Activated CD4-positive, alpha-beta T cell treated with anti-CD3 and anti-CD28 coated beads, Interleukin-2, amount 50 U/mL, for 1 hour (primary cell): ENCODE results near the gene PI4K2B.
"Not testable (repeated sequence)": the region's sequence is repeated elsewhere in the genome, so short reads cannot be mapped to it uniquely, and the experiment has no call there.

ENCODE experiments used
- DNase-seq: peaks from one replicate; pipeline ENCODE4 v3.0.0-alpha.2; 2020

Gene PI4K2B

GRCh38 chr4:25245181-25245580 is 11.3 kb downstream of the PI4K2B start:
- no peak for DNase-seq

DNA sequence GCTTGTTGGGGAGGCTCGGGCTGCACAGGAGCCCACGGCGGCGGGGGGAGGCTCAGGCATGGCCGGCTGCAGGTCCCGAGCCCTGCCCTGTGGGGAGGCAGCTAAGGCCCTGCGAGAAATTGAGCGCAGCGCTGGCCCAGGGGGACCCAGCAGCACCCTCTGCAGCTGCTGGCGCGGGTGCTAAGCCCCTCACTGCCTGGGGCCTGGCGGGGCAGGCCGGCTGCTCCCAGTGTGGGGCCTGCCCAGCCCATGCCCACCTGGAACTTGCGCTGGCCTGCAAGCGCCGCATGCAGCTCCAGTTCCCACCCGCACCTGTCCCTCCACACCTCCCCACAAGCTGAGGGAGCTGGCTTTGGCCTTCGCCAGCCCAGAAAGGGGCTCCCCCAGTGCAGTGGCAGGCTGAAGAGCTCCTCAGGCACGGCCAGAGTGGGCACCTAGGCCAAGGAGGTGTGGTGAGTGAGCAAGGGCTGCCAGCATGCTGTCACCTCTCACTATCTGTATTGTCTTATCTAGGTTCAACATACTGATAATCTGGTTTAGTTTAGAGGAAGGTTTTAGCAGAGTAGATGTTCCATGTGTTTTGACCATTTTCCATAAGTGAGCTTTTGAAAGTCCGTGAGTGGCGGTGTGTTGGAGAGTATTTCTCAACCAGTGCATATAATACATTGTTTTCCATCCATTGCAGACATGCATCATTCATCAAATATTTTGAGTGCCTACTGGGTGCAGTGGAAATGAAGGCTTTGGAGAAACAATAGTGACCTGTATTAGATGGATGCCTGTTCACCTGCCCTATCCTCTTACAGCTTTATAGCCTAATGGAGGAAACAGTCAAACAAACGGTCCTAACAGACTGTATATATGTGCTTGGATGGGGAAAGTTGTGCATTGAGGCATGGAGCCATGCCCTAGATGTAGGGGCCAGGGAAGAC is 13.1 kb downstream of the PI4K2B start:
- no peak for DNase-seq

DNA sequence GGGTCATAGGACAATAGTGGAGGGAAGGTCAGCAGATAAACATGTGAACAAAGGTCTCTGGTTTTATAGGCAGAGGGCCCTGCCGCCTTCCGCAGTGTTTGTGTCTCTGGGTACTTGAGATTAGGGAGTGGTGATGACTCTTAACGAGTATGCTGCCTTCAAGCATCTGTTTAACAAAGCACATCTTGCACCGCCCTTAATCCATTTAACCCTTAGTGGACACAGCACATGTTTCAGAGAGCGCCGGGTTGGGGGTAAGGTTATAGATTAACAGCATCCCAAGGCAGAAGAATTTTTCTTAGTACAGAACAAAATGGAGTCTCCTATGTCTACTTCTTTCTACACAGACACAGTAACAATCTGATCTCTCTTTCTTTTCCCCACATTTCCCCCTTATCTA is 15.0 kb downstream of the PI4K2B start:
- not testable (repeated sequence) for DNase-seq

DNA sequence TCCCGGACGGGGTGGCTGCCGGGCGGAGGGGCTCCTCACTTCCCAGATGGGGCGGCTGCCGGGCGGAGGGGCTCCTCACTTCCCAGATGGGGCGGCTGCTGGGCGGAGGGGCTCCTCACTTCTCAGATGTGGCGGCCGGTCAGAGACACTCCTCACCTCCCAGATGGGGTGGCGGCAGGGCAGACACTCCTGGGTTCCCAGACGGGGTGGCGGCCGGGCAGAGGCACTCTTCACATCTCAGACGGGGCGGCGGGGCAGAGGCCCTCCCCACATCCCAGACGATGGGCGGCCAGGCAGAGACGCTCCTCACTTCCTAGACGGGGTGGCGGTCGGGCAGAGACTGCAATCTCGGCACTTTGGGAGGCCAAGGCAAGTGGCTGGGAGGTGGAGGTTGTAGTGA is 15.7 kb downstream of the PI4K2B start:
- DNase-seq: not testable (repeated sequence)

- DNase-seq: no peak
These were observed 18.6 kb downstream of the PI4K2B start for GRCh38 chr4:25252230-25253070.

- DNase-seq: no peak
These were observed 19.2 kb downstream of the PI4K2B start for GRCh38 chr4:25253071-25253445.

GRCh38 chr4:25253786-25254185 is 20.0 kb downstream of the PI4K2B start:
- not testable (repeated sequence) for DNase-seq

GRCh38 chr4:25258980-25259578 is 25.2 kb downstream of the PI4K2B start:
- no peak for DNase-seq

DNA sequence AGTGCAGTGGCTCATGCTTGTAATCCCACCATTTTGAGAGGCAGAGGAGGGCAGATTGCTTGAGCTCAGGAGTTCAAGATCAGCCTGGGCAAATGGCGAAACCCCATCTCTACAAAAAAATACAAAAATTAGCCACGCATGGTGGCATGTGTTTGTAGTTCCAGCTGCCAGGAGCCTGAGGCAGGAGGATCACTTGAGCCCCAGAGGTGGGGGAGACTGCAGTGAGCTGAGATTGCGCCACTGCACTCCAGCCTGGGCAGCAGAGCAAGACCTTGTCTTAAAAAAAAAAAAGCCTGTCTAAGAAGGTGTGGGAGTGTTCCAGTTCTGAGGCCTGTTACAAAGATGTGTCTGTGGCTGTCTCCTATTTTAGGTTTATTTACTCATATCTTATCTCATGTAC is 38.0 kb downstream of the PI4K2B start:
- DNase-seq: no peak

- no peak for DNase-seq
These were observed 46.4 kb downstream of the PI4K2B start for GRCh38 chr4:25280210-25280609.

- DNase-seq: no peak
These were observed 50.1 kb downstream of the PI4K2B start for GRCh38 chr4:25283948-25284347.

GRCh38 chr4:25284466-25284865 is 50.6 kb downstream of the PI4K2B start:
- no peak for DNase-seq

DNA sequence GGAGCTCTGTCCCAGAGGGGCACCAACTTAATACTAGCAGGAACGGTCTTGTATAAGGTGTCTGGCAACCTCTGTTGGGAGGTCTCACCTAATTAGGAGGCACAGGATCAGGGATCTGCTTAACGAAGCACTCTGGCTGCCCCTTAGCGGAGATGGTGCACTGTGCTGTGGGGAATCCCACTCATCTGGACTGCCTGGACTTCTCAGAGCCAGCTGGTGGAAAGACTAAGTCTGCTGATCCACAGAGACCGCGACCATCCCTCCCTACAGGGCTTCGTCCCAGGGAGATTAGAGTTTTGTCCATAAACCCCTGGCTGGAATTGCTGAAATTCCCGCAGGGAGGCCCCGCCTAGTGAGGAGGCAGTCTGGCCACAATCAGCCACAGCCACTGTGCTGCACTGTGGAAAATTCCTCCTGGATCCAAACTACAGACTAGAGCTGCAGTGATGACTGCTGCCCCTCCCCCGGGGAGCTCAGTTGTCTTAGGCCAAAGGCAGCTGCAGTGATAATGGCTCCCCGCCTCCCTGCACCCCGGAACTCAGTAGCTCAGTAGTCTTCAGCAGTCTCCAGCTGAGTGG is 56.7 kb downstream of the PI4K2B start:
- DNase-seq: no peak

GRCh38 chr4:25291158-25291733 is 57.4 kb downstream of the PI4K2B start:
- DNase-seq: no peak

- no peak for DNase-seq
These were observed 63.9 kb downstream of the PI4K2B start for GRCh38 chr4:25297528-25298242.

- no peak for DNase-seq
These were observed 65.8 kb downstream of the PI4K2B start for GRCh38 chr4:25299476-25300203.

- no peak for DNase-seq
These were observed 67.6 kb downstream of the PI4K2B start for GRCh38 chr4:25301471-25301870.

DNA sequence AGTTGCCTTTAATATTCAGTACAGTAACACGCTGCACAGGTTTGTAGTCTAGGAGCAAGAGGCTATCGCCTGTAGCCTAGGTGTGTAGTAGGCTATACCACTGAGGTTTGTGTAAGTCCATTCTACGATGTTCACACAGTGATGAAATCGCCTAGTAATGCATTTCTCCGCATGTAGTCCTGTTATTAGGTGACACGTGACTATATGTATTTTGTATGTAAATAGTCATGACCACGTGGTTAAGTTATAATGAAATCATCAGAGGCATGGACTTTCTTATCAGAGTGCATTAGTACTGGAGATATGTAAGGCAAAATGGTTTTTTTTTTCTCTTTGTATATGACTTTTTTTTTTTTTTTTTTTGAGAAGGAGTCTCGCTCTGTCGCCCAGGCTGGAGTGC is 68.8 kb downstream of the PI4K2B start:
- no peak for DNase-seq

GRCh38 chr4:25303578-25303977 is 69.7 kb downstream of the PI4K2B start:
- DNase-seq: no peak

DNA sequence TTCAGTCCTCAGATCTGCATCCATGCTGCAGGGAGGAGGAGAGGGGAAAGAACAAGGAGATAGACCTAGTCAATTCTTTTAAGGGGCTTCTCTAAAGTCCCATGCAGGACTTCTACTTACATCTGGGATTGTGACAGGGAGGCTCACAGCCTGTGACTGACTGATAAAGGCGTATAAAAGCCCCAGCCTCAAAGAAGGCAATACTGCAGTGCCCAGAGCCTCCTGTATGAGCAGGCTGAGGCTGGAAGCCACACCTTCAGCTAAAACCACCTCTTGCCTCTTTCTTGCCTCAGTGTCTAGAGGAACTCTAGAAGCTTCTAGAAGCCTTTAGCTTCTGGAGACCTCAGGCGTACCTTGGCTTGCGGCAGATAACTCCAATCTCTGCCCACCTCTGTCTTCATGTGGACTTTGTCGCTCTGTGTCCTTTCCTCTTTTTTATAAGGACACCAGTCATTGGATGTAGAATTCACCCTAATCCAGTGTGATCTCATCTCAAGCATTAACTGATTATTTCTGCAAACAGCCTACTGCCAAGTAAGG is 72.8 kb downstream of the PI4K2B start:
- no peak for DNase-seq

DNA sequence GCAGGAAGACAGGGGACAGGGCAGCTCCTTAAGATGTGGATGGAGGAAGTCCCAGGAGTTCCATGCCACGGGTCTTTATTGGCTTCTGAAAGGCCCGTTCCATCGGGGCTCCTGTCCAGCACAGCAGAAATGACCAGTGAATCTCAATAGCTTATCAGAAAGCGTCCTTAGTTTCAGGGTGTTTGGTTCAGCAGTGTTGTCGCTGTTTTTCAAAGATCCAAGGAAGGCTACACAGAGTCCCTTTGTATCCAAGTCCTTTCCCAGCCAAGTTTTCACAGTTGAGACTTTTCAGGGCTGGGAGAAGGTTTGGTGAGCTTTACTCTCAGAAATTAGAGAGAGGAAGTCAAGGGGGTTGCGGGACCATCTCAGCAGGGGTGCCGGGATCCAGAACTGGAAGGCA is 73.8 kb downstream of the PI4K2B start:
- DNase-seq: no peak
